Upper lobe of left lung (tissue), 4 donors: ENCODE measurements around the gene TMPRSS6.

Experiments used
- POLR2A ChIP-seq, 4 donors: fragments of 450-650 bp; IDR thresholded peaks; one replicate each; pipeline ENCODE4 v1.5.1; 2016 to 2017; ENCODE audit warnings: antibody characterized with exemption in 4 of 4, mild to moderate bottlenecking in 2 of 4
- TF ChIP-seq, protein P1 (sequence below), 6 experiments: fragments of 450-650 bp in 4 of 6; fragments of 200-600 bp in 2 of 6; sonication (generic) in 2 of 6; IDR thresholded peaks; one replicate each; pipeline ENCODE4 v1.5.1; 2016 to 2019; ENCODE audit warnings: antibody characterized with exemption in 6 of 6

DNA sequence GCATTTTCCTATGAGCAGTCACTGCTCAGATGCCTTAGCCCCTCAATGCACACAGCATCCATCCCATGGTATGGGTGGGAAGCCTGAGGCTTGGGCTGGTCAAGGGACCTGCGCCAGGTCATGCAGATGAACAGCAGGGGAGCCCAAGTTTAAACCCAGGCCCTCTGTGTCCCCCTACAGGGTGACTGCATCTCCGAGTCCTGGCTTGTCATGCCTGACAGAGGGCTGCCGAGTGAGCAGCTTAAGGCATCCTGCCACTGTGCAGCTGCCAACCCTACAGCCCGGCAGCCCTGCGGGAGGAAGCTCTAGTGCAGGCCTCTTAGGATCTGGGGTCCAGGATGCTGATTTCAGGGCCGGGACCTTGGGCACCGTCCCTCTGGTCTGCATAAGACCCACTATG is 30.2 kb upstream of the TMPRSS6 start:
- TF ChIP-seq POLR2A (IDR thresholded peaks at IDR 0.05): no peak
- TF ChIP-seq, protein P1, sequence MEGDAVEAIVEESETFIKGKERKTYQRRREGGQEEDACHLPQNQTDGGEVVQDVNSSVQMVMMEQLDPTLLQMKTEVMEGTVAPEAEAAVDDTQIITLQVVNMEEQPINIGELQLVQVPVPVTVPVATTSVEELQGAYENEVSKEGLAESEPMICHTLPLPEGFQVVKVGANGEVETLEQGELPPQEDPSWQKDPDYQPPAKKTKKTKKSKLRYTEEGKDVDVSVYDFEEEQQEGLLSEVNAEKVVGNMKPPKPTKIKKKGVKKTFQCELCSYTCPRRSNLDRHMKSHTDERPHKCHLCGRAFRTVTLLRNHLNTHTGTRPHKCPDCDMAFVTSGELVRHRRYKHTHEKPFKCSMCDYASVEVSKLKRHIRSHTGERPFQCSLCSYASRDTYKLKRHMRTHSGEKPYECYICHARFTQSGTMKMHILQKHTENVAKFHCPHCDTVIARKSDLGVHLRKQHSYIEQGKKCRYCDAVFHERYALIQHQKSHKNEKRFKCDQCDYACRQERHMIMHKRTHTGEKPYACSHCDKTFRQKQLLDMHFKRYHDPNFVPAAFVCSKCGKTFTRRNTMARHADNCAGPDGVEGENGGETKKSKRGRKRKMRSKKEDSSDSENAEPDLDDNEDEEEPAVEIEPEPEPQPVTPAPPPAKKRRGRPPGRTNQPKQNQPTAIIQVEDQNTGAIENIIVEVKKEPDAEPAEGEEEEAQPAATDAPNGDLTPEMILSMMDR (IDR thresholded peaks at IDR 0.05): no peak
